Measurements from ENCODE around the gene GALNT18.

Gene GALNT18

DNA sequence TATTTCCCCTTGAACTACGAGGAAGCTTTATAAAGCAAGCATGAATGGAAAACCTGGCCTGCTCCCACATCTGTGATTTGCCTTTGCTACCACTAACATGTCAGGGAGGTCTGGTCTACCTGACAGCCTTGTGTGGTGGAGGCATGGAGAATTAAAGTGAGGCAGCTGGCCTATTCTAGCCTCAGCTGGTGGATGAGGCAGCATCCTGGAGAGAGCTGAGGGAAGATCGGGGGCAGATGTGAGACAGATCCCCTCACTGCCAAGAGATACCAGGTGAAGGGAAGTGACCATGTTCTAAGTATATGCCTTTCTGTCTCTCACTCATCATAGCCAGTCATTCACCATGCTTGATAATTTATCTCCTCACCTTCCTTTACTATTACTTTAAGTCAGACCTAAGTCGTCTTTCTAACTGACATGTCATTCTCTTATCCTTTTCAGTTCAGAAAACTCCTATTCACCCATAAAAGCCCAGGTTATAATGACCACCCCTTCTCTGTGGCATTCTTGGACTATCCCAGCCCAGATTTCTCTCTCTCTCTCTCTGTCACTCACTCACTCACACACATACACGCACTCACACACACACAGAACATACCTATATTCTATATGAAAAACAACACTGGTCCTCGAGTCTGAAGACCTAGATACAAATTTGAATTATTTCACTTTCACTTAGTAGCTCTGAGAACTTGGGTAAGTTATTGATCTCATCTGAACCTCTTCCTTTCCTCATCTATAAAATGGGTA is 359.5 kb downstream of the GALNT18 start:
- H3K27me3 ChIP-seq (replicated peaks; ENCODE audit: insufficient read depth, low read length), result no peaks in the 10 kb centered on the region
- no peaks in the 10 kb centered on the region for H3F3A ChIP-seq (ENCODE audit: insufficient read depth, low read length)
- H3K79me2 ChIP-seq (ENCODE audit: low read length), result no peaks in the 10 kb centered on the region
- no peak overlapping the region for H3K4me2 ChIP-seq (ENCODE audit: low read depth, low read length)
- no peaks in the 10 kb centered on the region for H3K36me3 ChIP-seq (replicated peaks; ENCODE audit: insufficient read depth, low read length)
- no peak overlapping the region for H3K9ac ChIP-seq (ENCODE audit: low read length)
- H3K27ac ChIP-seq (ENCODE audit: low read length), result no peak overlapping the region
- no peaks in the 10 kb centered on the region for H3K9me3 ChIP-seq (replicated peaks; ENCODE audit: insufficient read depth, low read length)
- TF ChIP-seq EZH2 (optimal IDR thresholded peaks at IDR 0.05; ENCODE audit: low read depth, low read length) (no peak), EZH2phosphoT487 (IDR thresholded peaks at IDR 0.05; ENCODE audit: low read length) (no peak)
- TF ChIP-seq, protein P1, sequence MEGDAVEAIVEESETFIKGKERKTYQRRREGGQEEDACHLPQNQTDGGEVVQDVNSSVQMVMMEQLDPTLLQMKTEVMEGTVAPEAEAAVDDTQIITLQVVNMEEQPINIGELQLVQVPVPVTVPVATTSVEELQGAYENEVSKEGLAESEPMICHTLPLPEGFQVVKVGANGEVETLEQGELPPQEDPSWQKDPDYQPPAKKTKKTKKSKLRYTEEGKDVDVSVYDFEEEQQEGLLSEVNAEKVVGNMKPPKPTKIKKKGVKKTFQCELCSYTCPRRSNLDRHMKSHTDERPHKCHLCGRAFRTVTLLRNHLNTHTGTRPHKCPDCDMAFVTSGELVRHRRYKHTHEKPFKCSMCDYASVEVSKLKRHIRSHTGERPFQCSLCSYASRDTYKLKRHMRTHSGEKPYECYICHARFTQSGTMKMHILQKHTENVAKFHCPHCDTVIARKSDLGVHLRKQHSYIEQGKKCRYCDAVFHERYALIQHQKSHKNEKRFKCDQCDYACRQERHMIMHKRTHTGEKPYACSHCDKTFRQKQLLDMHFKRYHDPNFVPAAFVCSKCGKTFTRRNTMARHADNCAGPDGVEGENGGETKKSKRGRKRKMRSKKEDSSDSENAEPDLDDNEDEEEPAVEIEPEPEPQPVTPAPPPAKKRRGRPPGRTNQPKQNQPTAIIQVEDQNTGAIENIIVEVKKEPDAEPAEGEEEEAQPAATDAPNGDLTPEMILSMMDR (IDR thresholded peaks at IDR 0.05; ENCODE audit: low read length), result no peak
- no peaks in the 10 kb centered on the region for H4K20me1 ChIP-seq (ENCODE audit: insufficient read depth, low read length)
- no peaks in the 10 kb centered on the region for H3K9me2 ChIP-seq (replicated peaks; ENCODE audit: insufficient read depth, low read length)
- H3K4me1 ChIP-seq (ENCODE audit: low read length), result 0 out of 2 replicates have a peak, but pooled peaks cover 5% of the 10 kb centered on the region
- no peak overlapping the region for H3K4me3 ChIP-seq (ENCODE audit: low read length)
- no peak overlapping the region for H2AFZ ChIP-seq (ENCODE audit: low read length)
- no peak for DNase-seq

DNA sequence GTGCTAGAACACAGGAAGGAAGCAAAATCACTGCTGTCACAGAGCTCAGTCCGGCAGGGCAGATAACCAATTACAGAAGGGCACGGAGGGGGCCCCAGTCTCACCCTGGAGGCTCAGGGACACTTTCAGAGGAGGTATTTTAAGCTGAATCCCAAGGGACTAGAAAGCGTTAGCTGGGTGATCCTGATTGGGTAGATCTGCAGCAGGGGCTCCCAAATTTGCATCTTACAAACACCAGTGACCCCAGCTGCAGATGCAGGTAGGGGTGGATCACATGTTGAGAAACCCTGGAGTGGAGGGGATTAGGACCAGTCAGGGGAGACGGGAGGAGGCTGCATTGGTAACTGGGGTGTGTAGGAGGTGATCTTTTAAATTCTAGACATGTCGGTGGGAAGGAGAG is 360.2 kb downstream of the GALNT18 start:
- H3K9ac ChIP-seq (ENCODE audit: low read length), result no peak overlapping the region
- TF ChIP-seq EZH2phosphoT487 (IDR thresholded peaks at IDR 0.05; ENCODE audit: low read length), result no peak
- TF ChIP-seq, protein P1 (IDR thresholded peaks at IDR 0.05; ENCODE audit: low read length), result no peak
- TF ChIP-seq EZH2 (optimal IDR thresholded peaks at IDR 0.05; ENCODE audit: low read depth, low read length), result no peak
- no peaks in the 10 kb centered on the region for H3F3A ChIP-seq (ENCODE audit: insufficient read depth, low read length)
- no peaks in the 10 kb centered on the region for H3K9me3 ChIP-seq (replicated peaks; ENCODE audit: insufficient read depth, low read length)
- no peaks in the 10 kb centered on the region for H3K79me2 ChIP-seq (ENCODE audit: low read length)
- no peaks in the 10 kb centered on the region for H3K36me3 ChIP-seq (replicated peaks; ENCODE audit: insufficient read depth, low read length)
- H3K4me1 ChIP-seq (ENCODE audit: low read length), result 0 out of 2 replicates have a peak, but pooled peaks cover 5% of the 10 kb centered on the region
- H3K4me2 ChIP-seq (ENCODE audit: low read depth, low read length), result no peak overlapping the region
- H4K20me1 ChIP-seq (ENCODE audit: insufficient read depth, low read length), result no peaks in the 10 kb centered on the region
- no peak overlapping the region for H3K4me3 ChIP-seq (ENCODE audit: low read length)
- H3K27me3 ChIP-seq (replicated peaks; ENCODE audit: insufficient read depth, low read length), result no peaks in the 10 kb centered on the region
- DNase-seq, result no peak
- no peak overlapping the region for H3K27ac ChIP-seq (ENCODE audit: low read length)
- H3K9me2 ChIP-seq (replicated peaks; ENCODE audit: insufficient read depth, low read length), result no peaks in the 10 kb centered on the region
- no peak overlapping the region for H2AFZ ChIP-seq (ENCODE audit: low read length)

DNA sequence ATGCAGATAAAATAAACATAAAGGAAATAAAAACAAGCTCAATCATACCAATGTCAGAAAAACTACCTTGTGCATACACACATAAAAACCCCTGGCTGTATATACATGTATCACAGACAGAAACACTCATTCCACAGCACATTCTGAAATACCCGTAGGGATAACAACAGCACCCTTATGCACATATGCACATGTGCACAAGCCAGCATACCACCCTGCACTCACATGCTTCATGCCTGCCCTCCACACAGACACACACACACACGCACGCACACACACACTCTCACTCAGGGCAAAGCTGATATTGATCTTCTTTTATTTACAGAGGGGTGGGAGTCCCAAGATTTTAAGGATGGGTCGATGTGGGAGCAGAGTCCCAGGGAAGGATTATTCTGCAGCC is 360.9 kb downstream of the GALNT18 start:
- Histone ChIP-seq H3K27ac (ENCODE audit: low read length) (no peak overlapping the region), H3K4me3 (ENCODE audit: low read length) (no peak overlapping the region), H3K36me3 (replicated peaks; ENCODE audit: insufficient read depth, low read length) (no peaks in the 10 kb centered on the region), H3K4me2 (ENCODE audit: low read depth, low read length) (no peak overlapping the region), H3K9me3 (replicated peaks; ENCODE audit: insufficient read depth, low read length) (no peaks in the 10 kb centered on the region), H2AFZ (ENCODE audit: low read length) (no peak overlapping the region), H3K9ac (ENCODE audit: low read length) (no peak overlapping the region), H3K4me1 (ENCODE audit: low read length) (0 out of 2 replicates have a peak, but pooled peaks cover 4% of the 10 kb centered on the region), H4K20me1 (ENCODE audit: insufficient read depth, low read length) (no peaks in the 10 kb centered on the region), H3K27me3 (replicated peaks; ENCODE audit: insufficient read depth, low read length) (no peaks in the 10 kb centered on the region), H3F3A (ENCODE audit: insufficient read depth, low read length) (no peaks in the 10 kb centered on the region), H3K9me2 (replicated peaks; ENCODE audit: insufficient read depth, low read length) (no peaks in the 10 kb centered on the region), H3K79me2 (ENCODE audit: low read length) (no peaks in the 10 kb centered on the region)
- no peak for DNase-seq
- TF ChIP-seq, protein P1 (IDR thresholded peaks at IDR 0.05; ENCODE audit: low read length), result no peak
- TF ChIP-seq EZH2phosphoT487 (IDR thresholded peaks at IDR 0.05; ENCODE audit: low read length) (no peak), EZH2 (optimal IDR thresholded peaks at IDR 0.05; ENCODE audit: low read depth, low read length) (no peak)
